IMR-90 (cell line): ENCODE data around the gene GPR82. TPM values are rescaled to one million over a fixed set of nuclear protein-coding genes. Genes with fewer than 3 reads are reported as not detected.

Source experiments
- ATAC-seq: fragments of 200-7000 bp; cut with Tn5 transposase; 2 replicates; pipeline ENCODE4 v1.9.1; 2020; ENCODE audit warnings: low read depth, mild to moderate bottlenecking, moderate library complexity
- BruUV-seq: library from RNA; stranded (reverse); fragments of 400-500 nt; replicated peaks from 2 replicates; lab custom pipeline; 2021; lab: Mats Ljungman, UMichigan
- CTCF ChIA-PET: fragments of 300-600 bp; formaldehyde crosslinking; extraction: SDS; loops from one replicate; lab custom pipeline; 2021; ENCODE audit warnings: antibody characterized with exemption; lab: Yijun Ruan, JAX
- POLR2A ChIA-PET: fragments of 300-600 bp; sonication (Branson Sonifier 250); formaldehyde crosslinking; loops from one replicate; lab custom pipeline; 2022; ENCODE audit warnings: antibody characterized with exemption; ENCODE audit not compliant: unreplicated experiment; lab: Charles Lee
- DNase-seq: peaks from one replicate; pipeline ENCODE4 v3.0.0; 2013
- H2AFZ ChIP-seq: replicated peaks from 2 replicates; pipeline ENCODE3; 2013; ENCODE audit warnings: low read length, mild to moderate bottlenecking; ENCODE audit not compliant: poor library complexity
- H2AK5ac ChIP-seq: 2 replicates; pipeline ENCODE4 v1.6.1; 2013; ENCODE audit warnings: low read depth, low read length, inconsistent platforms
- H2AK9ac ChIP-seq: replicated peaks from 2 replicates; pipeline ENCODE3; 2013; ENCODE audit warnings: mild to moderate bottlenecking, low read depth, low read length, moderate library complexity; ENCODE audit not compliant: poor library complexity
- H2BK120ac ChIP-seq: 2 replicates; pipeline ENCODE4 v1.6.1; 2013; ENCODE audit warnings: low read depth, low read length, inconsistent platforms
- H2BK15ac ChIP-seq: 3 replicates; pipeline ENCODE4 v1.6.1; 2013; ENCODE audit warnings: low read depth, low read length, inconsistent platforms
- H2BK20ac ChIP-seq: 2 replicates; pipeline ENCODE4 v1.6.1; 2013; ENCODE audit warnings: low read depth, mild to moderate bottlenecking, inconsistent platforms, low read length, moderate library complexity
- H2BK5ac ChIP-seq: 2 replicates; pipeline ENCODE4 v1.6.1; 2013; ENCODE audit warnings: mild to moderate bottlenecking, low read depth, low read length, inconsistent platforms; ENCODE audit not compliant: poor library complexity, severe bottlenecking
- H3K14ac ChIP-seq: replicated peaks from 2 replicates; pipeline ENCODE4 v1.6.1; 2013; ENCODE audit warnings: low read depth, low read length, inconsistent platforms
- H3K18ac ChIP-seq: 2 replicates; pipeline ENCODE4 v1.6.1; 2013; ENCODE audit warnings: low read depth, low read length, control low read depth
- H3K23ac ChIP-seq: 2 replicates; pipeline ENCODE4 v1.6.1; 2013; ENCODE audit warnings: low read depth, low read length, inconsistent platforms
- H3K27ac ChIP-seq: 2 replicates; pipeline ENCODE4 v1.5.1; 2013; ENCODE audit warnings: mild to moderate bottlenecking, control low read depth, low read length; ENCODE audit not compliant: insufficient read depth
- H3K27me3 ChIP-seq: 2 replicates; pipeline ENCODE4 v1.6.1; 2013; ENCODE audit warnings: low read length; ENCODE audit not compliant: control insufficient read depth, insufficient read depth
- H3K36me3 ChIP-seq: 2 replicates; pipeline ENCODE4 v1.6.1; 2013; ENCODE audit warnings: low read length, mixed read lengths; ENCODE audit not compliant: control insufficient read depth, insufficient read depth
- H3K4ac ChIP-seq: 2 replicates; pipeline ENCODE4 v1.6.1; 2013; ENCODE audit warnings: low read depth, low read length, inconsistent platforms
- H3K4me1 ChIP-seq: 2 replicates; pipeline ENCODE4 v1.6.1; 2013; ENCODE audit warnings: low read length, mixed read lengths; ENCODE audit not compliant: control insufficient read depth, insufficient read depth
- H3K4me2 ChIP-seq: 2 replicates; pipeline ENCODE4 v1.6.1; 2013; ENCODE audit warnings: low read depth, mild to moderate bottlenecking, control low read depth, low read length, moderate library complexity
- H3K4me3 ChIP-seq: 2 replicates; pipeline ENCODE4 v1.5.1; 2013; ENCODE audit warnings: low read depth, mild to moderate bottlenecking, control low read depth, low read length, moderate library complexity; ENCODE audit not compliant: insufficient read depth
- H3K56ac ChIP-seq: 2 replicates; pipeline ENCODE4 v1.6.1; 2013; ENCODE audit warnings: low read length, inconsistent platforms; ENCODE audit not compliant: insufficient read depth; ENCODE audit errors: extremely low read depth
- H3K79me1 ChIP-seq, 2 experiments: 2 replicates each; pipeline ENCODE4 v1.6.1; 2013; ENCODE audit warnings: low read length in 2 of 2, inconsistent platforms in 1 of 2, low read depth in 1 of 2
- H3K9ac ChIP-seq: 2 replicates; pipeline ENCODE4 v1.6.1; 2013; ENCODE audit warnings: low read depth, low read length, control low read depth
- H3K9me1 ChIP-seq: 2 replicates; pipeline ENCODE4 v1.6.1; 2013; ENCODE audit warnings: low read length, inconsistent platforms; ENCODE audit not compliant: insufficient read depth
- H3K9me3 ChIP-seq: 2 replicates; pipeline ENCODE4 v1.6.1; 2013; ENCODE audit warnings: low read length; ENCODE audit not compliant: control insufficient read depth, insufficient read depth
- H4K20me1 ChIP-seq: 2 replicates; pipeline ENCODE4 v1.6.1; 2013; ENCODE audit warnings: low read length, inconsistent platforms; ENCODE audit not compliant: insufficient read depth
- H4K5ac ChIP-seq: 2 replicates; pipeline ENCODE4 v1.6.1; 2013; ENCODE audit warnings: mild to moderate bottlenecking, low read depth, low read length, control low read depth
- H4K8ac ChIP-seq, 2 experiments: 2 replicates each; pipeline ENCODE4 v1.6.1; 2013; ENCODE audit warnings: low read depth in 2 of 2, low read length in 2 of 2, control low read depth in 1 of 2, inconsistent platforms in 1 of 2
- H4K91ac ChIP-seq: 2 replicates; pipeline ENCODE4 v1.6.1; 2013; ENCODE audit warnings: low read depth, low read length, inconsistent platforms; ENCODE audit not compliant: insufficient read depth
- BHLHE40 ChIP-seq: fragments of 150-350 bp; IDR thresholded peaks from 2 replicates; pipeline ENCODE4 v1.6.1; 2016; ENCODE audit warnings: mild to moderate bottlenecking, low read depth, low read length
- CEBPB ChIP-seq: IDR thresholded peaks from 2 replicates; pipeline ENCODE4 v1.6.1; 2012; ENCODE audit warnings: low read depth, low read length, improper control_type of control experiment
- CHD1 ChIP-seq: IDR thresholded peaks from 2 replicates; pipeline ENCODE4 v1.6.1; 2012; ENCODE audit warnings: low read depth, low read length, improper control_type of control experiment
- FOS ChIP-seq: fragments of 150-350 bp; IDR thresholded peaks from 2 replicates; pipeline ENCODE4 v1.6.1; 2016; ENCODE audit warnings: low read depth, low read length
- MAFK ChIP-seq: IDR thresholded peaks from 2 replicates; pipeline ENCODE4 v1.6.1; 2012; ENCODE audit warnings: low read depth, low read length, improper control_type of control experiment
- MAZ ChIP-seq: IDR thresholded peaks from 2 replicates; pipeline ENCODE4 v1.6.1; 2012; ENCODE audit warnings: low read depth, mild to moderate bottlenecking, low read length, improper control_type of control experiment, moderate library complexity, borderline replicate concordance
- MXI1 ChIP-seq: IDR thresholded peaks from 2 replicates; pipeline ENCODE4 v1.6.1; 2012; ENCODE audit warnings: low read depth, mild to moderate bottlenecking, low read length, moderate library complexity, borderline replicate concordance
- NFE2L2 ChIP-seq: fragments of 150-350 bp; IDR thresholded peaks from 2 replicates; pipeline ENCODE4 v1.6.1; 2016; ENCODE audit warnings: low read depth, mild to moderate bottlenecking, low read length
- POLR2A ChIP-seq: IDR thresholded peaks from 2 replicates; pipeline ENCODE4 v1.6.1; 2012; ENCODE audit warnings: mild to moderate bottlenecking, low read depth, low read length
- RAD21 ChIP-seq: IDR thresholded peaks from 2 replicates; pipeline ENCODE4 v1.6.1; 2012; ENCODE audit warnings: low read length, improper control_type of control experiment
- RCOR1 ChIP-seq: IDR thresholded peaks from 2 replicates; pipeline ENCODE4 v1.6.1; 2012; ENCODE audit warnings: mild to moderate bottlenecking, low read length, improper control_type of control experiment; ENCODE audit not compliant: insufficient replicate concordance
- RFX5 ChIP-seq: IDR thresholded peaks from 2 replicates; pipeline ENCODE4 v1.8.0; 2012; ENCODE audit warnings: low read depth, mild to moderate bottlenecking, low read length, moderate library complexity
- SMC3 ChIP-seq: fragments of 150-350 bp; IDR thresholded peaks from 2 replicates; pipeline ENCODE4 v1.6.1; 2016; ENCODE audit warnings: low read depth, mild to moderate bottlenecking, antibody characterized with exemption, low read length, moderate library complexity
- WGBS, 2 experiments: methylation state at CpG; one replicate each; pipeline versions ENCODE4 v1.1.5 to v1.1.7; 2013; ENCODE audit warnings: missing lambda C conversion rate in 2 of 2; ENCODE audit not compliant: insufficient read length in 1 of 2; ENCODE audit errors: extremely low coverage in 2 of 2; 5-methylcytosine and 5-hydroxymethylcytosine counted together
- dilution Hi-C: fragments of 300-500 bp; cut with HindIII; formaldehyde crosslinking; loops from one replicate; pipeline ENCODE4 v1.14.3; 2018; ENCODE audit warnings: low sequenced_read_pairs; ENCODE audit not compliant: unreplicated experiment
- in situ Hi-C: fragments of 300-500 bp; cut with MboI; formaldehyde crosslinking; loops from 3 replicates; pipeline ENCODE4 v1.14.3; 2019; ENCODE audit warnings: low sequenced_read_pairs, inconsistent platforms, mixed read lengths
- intact Hi-C: fragments of 100-400 bp; cut with micrococcal nuclease; formaldehyde crosslinking; loops from 2 replicates; pipeline ENCODE4 v1.10.0; 2022
- polyA plus RNA-seq, 3 experiments: library from polyadenylated mRNA; depleted of rRNA; stranded (reverse); fragments of >200 nt; gene quantifications; 2 replicates each; pipeline ENCODE4 v1.2.3, GENCODE V29; 2012; ENCODE audit warnings: low replicate concordance in 1 of 3
- total RNA-seq: library from RNA; depleted of rRNA; stranded (reverse); fragments of >200 nt; gene quantifications from 2 replicates; pipeline ENCODE4 v1.2.3, GENCODE V29; 2012
- TF ChIP-seq, protein P1 (sequence below): conservative IDR thresholded peaks from 2 replicates; pipeline ENCODE4 v1.5.1; 2012; ENCODE audit warnings: mild to moderate bottlenecking, low read depth, low read length, improper control_type of control experiment
- TF ChIP-seq, protein P2 (sequence below): fragments of 150-350 bp; IDR thresholded peaks from 2 replicates; pipeline ENCODE4 v1.6.1; 2016; ENCODE audit warnings: low read depth, mild to moderate bottlenecking, low read length, moderate library complexity, borderline replicate concordance
- TF ChIP-seq, protein P3 (sequence below): fragments of 150-350 bp; IDR thresholded peaks from 2 replicates; pipeline ENCODE4 v1.6.1; 2017; ENCODE audit warnings: mild to moderate bottlenecking, antibody characterized with exemption, low read length, low read depth

The GPR82 gene
- total and polyA plus RNA-seq, 2 of the 4 experiments (the other 2 are of a cell fraction), result not detected

DNA sequence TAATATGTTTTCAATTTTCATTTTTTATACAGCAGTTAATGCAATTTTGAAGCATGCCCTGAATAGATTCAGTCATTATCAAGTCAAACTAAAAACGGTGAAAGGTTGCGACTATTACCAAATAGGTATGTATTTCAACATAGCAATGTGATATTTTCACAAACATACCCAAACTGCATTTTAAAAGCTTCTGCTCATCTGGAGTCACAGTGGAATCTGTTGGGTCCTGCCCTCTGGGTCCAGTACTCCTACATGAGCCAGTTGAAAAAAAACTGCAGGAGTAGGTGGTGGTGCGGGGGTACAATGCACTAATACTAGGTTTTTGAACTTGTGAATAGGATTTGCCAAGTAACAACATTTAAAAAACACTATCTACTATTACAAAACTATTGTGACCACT lies 34.3 kb upstream of the GPR82 start:
- Histone ChIP-seq H2BK20ac (no peak overlapping the region), H4K8ac (no peak overlapping the region), H4K5ac (no peak overlapping the region), H3K4me3 (no peak overlapping the region), H4K20me1 (no peaks in the 10 kb centered on the region), H3K4me1 (no peaks in the 10 kb centered on the region), H3K9me3 (no peaks in the 10 kb centered on the region), H3K79me1 (no peaks in the 10 kb centered on the region), H3K27ac (no peak overlapping the region), H3K9me1 (no peaks in the 10 kb centered on the region; the same call in 1 of the 2 replicates), H3K9ac (no peak overlapping the region), H3K27me3 (no peaks in the 10 kb centered on the region), H3K36me3 (no peaks in the 10 kb centered on the region), H2AFZ (no peak overlapping the region), H2BK120ac (no peak overlapping the region), H4K91ac (no peak overlapping the region), H2AK9ac (no peak overlapping the region), H3K14ac (no peak overlapping the region), H2BK15ac (no peak overlapping the region), H3K56ac (no peak overlapping the region), H2AK5ac (no peak overlapping the region), H3K4me2 (no peak overlapping the region), H3K23ac (no peak overlapping the region), H3K4ac (no peak overlapping the region), H2BK5ac (no peak overlapping the region), H3K18ac (no peak overlapping the region)
- dilution Hi-C loops, result no loop called here
- intact Hi-C loops, result no loop called here
- in situ Hi-C loops, result no loop called here
- no peak for ATAC-seq
- WGBS, 2 experiments, result no CpG with 5 or more reads among the region's 3 CpGs
- no peak for TF ChIP-seq RCOR1
- TF ChIP-seq MXI1, result no peak
- TF ChIP-seq RAD21, result no peak
- TF ChIP-seq, protein P1, sequence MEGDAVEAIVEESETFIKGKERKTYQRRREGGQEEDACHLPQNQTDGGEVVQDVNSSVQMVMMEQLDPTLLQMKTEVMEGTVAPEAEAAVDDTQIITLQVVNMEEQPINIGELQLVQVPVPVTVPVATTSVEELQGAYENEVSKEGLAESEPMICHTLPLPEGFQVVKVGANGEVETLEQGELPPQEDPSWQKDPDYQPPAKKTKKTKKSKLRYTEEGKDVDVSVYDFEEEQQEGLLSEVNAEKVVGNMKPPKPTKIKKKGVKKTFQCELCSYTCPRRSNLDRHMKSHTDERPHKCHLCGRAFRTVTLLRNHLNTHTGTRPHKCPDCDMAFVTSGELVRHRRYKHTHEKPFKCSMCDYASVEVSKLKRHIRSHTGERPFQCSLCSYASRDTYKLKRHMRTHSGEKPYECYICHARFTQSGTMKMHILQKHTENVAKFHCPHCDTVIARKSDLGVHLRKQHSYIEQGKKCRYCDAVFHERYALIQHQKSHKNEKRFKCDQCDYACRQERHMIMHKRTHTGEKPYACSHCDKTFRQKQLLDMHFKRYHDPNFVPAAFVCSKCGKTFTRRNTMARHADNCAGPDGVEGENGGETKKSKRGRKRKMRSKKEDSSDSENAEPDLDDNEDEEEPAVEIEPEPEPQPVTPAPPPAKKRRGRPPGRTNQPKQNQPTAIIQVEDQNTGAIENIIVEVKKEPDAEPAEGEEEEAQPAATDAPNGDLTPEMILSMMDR, result no peak
- TF ChIP-seq, protein P2, sequence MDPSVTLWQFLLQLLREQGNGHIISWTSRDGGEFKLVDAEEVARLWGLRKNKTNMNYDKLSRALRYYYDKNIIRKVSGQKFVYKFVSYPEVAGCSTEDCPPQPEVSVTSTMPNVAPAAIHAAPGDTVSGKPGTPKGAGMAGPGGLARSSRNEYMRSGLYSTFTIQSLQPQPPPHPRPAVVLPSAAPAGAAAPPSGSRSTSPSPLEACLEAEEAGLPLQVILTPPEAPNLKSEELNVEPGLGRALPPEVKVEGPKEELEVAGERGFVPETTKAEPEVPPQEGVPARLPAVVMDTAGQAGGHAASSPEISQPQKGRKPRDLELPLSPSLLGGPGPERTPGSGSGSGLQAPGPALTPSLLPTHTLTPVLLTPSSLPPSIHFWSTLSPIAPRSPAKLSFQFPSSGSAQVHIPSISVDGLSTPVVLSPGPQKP, result no peak
- TF ChIP-seq MAZ, result no peak
- TF ChIP-seq SMC3, result no peak
- no peak for TF ChIP-seq POLR2A
- TF ChIP-seq, protein P3, sequence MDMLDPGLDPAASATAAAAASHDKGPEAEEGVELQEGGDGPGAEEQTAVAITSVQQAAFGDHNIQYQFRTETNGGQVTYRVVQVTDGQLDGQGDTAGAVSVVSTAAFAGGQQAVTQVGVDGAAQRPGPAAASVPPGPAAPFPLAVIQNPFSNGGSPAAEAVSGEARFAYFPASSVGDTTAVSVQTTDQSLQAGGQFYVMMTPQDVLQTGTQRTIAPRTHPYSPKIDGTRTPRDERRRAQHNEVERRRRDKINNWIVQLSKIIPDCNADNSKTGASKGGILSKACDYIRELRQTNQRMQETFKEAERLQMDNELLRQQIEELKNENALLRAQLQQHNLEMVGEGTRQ, result no peak
- no peak for TF ChIP-seq RFX5
- TF ChIP-seq NFE2L2, result no peak
- no peak for TF ChIP-seq BHLHE40
- no peak for TF ChIP-seq CHD1
- TF ChIP-seq CEBPB, result no peak
- no peak for TF ChIP-seq MAFK
- no peak for TF ChIP-seq FOS
- BruUV-seq, result no TSS peak
- POLR2A ChIA-PET, result no interaction called here
- CTCF ChIA-PET, result interaction anchor here (0.6 kb wide), 1 partner anchor 31 kb away, joined by 3 read pairs; no protein-coding TSS in a partner anchor
- DNase-seq, result no peak
